Transverse colon (tissue), 3 donors: ENCODE data around the gene WNT16.

Experiments
- POLR2A ChIP-seq: fragments of 450-650 bp; IDR thresholded peaks from one replicate; pipeline ENCODE4 v1.6.1; 2016; ENCODE audit warnings: antibody characterized with exemption, mild to moderate bottlenecking, moderate library complexity
- TF ChIP-seq, protein P1 (sequence below), 5 experiments: fragments of 200-600 bp in 3 of 5; fragments of 450-650 bp in 2 of 5; sonication (generic) in 3 of 5; IDR thresholded peaks; 1 replicate in 2 of 5; 2 replicates in 3 of 5; pipeline ENCODE4 v1.5.1; 2016 to 2017; ENCODE audit warnings: antibody characterized with exemption in 5 of 5, inconsistent platforms in 3 of 5, mild to moderate bottlenecking in 2 of 5, moderate library complexity in 1 of 5

DNA sequence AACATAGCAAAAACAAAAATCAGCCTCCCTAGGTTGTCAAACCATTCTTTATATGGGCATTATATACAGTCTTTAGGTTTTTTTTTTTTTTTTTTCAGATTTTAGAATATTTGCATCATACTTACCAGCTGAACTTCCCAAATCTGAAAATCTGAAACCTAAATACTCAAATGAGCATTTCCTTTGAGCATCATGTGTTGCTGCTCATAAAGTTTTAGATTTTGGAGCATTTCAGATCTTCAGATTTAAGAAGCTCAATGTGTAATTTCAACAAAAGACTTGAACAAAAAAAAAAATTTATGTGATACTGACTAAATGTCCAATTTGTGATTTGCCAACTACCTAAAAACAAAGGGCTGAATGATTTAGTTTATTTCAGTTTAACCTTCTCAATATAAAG, 53.7 kb downstream of the WNT16 start:
- TF ChIP-seq, protein P1, sequence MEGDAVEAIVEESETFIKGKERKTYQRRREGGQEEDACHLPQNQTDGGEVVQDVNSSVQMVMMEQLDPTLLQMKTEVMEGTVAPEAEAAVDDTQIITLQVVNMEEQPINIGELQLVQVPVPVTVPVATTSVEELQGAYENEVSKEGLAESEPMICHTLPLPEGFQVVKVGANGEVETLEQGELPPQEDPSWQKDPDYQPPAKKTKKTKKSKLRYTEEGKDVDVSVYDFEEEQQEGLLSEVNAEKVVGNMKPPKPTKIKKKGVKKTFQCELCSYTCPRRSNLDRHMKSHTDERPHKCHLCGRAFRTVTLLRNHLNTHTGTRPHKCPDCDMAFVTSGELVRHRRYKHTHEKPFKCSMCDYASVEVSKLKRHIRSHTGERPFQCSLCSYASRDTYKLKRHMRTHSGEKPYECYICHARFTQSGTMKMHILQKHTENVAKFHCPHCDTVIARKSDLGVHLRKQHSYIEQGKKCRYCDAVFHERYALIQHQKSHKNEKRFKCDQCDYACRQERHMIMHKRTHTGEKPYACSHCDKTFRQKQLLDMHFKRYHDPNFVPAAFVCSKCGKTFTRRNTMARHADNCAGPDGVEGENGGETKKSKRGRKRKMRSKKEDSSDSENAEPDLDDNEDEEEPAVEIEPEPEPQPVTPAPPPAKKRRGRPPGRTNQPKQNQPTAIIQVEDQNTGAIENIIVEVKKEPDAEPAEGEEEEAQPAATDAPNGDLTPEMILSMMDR (IDR thresholded peaks at IDR 0.05): no peak
- no peak for TF ChIP-seq POLR2A
